GM12892 (cell line): Measurements from ENCODE around the gene PARD3.

Experiments
- DNase-seq: peaks from one replicate; pipeline ENCODE4 v3.0.0; 2011; ENCODE audit not compliant: insufficient read length
- FAIRE-seq: peaks from 2 replicates; lab custom pipeline; 2011; peaks lifted over from hg19 to GRCh38; lab: Jason Lieb, UNC
- POLR2A ChIP-seq: IDR thresholded peaks from 2 replicates; pipeline ENCODE4 v1.6.1; 2011; ENCODE audit warnings: low read depth, low read length, control low read depth
- POLR2AphosphoS5 ChIP-seq: IDR thresholded peaks from 2 replicates; pipeline ENCODE4 v1.6.1; 2011; ENCODE audit warnings: low read depth, low read length, control low read depth
- TAF1 ChIP-seq: IDR thresholded peaks from 2 replicates; pipeline ENCODE4 v1.6.1; 2011; ENCODE audit warnings: low read depth, mild to moderate bottlenecking, control low read depth, low read length, borderline replicate concordance

Gene PARD3

DNA sequence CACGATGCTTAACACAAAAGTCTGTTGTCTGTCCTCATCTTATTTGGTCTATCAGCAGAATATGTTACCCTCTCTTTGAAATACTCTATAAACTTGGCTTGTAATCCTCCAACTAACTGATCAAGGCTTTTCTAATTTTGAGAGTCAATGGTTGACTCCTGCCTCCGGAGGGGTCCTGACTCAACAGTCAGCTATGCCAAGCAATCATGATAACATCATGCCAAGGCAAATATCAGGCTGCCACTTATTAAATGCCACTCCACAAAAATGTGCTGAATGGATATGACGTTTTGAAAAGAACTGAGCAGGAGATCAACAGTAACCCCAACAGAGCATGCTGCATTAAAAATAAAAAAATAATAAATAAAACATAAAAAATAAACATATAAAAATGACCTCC lies 116.1 kb downstream of the PARD3 start:
- no peak for FAIRE-seq
- TF ChIP-seq POLR2AphosphoS5 = no peak
- no peak for TF ChIP-seq POLR2A
- TF ChIP-seq TAF1 = no peak
- no peak for DNase-seq

DNA sequence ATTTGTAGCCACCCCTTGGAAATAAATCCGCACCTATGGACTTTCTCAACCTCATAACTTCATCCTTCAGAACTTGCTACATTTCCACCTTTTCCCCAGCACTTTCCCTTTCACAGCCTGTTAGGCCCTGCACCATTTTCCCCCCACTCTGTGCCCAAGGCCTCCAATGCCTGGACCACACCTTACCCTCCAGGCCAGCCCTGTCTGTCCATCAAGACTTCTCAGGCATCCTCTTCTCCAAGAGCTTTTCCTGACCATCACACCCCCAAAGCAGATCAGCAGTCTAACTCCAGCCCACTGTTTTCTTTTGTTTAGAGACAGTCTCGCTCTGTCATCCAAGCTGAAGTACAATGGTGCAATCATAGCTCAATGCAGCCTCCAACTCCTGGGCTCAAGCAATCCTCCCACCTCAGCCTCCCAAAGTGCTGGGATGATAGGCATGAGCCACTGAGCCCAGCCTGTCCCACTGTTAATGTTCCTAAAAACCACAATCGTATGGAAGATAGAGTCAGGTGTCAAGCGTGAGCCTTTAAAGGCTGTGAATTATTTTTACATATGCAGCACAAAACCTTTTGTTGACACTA lies 116.8 kb downstream of the PARD3 start:
- no peak for DNase-seq
- no peak for FAIRE-seq
- no peak for TF ChIP-seq POLR2AphosphoS5
- no peak for TF ChIP-seq POLR2A
- TF ChIP-seq TAF1 = no peak

DNA sequence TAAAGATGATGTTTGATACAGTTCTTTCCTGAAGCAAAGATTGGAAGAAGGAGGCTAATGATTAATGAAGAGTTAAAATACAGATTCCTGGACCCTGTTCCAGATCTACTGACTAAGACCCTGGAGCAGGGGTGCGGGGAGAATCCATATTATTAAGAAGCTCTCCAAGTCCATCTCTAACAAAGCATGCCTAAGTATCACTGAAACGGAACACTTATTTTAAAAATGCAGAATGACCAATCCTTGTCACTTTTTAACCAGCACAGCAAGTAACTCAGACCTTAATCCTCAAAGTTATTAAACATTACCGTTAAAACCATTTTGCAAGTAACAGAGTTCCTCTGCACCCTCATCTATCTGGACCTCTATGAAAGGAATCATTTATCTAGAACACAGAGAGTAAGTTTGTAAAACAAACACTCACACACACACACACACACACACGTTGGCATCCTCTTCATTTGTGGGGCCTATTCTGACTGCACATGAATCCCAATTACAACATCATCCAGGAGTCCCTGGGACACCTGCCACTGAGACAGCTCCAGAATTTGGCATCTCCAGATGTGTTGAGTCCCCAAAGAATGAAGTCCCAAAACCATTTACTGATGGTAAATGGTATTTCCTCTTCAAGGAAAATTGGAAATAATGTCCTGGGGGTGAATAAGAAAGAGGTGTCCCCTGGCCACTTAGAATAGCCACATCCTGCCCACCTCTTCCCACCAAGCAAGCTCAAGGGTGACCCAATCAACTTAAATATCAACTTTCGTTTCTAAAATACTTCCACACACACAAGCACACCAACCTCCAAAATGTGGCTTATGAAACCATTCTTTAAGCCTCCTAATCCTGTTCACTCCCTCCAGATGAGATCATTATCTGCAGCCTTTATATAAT lies 117.5 kb downstream of the PARD3 start:
- TF ChIP-seq TAF1 (no peak), POLR2A (no peak)
- no peak for DNase-seq
- FAIRE-seq = no peak

DNA sequence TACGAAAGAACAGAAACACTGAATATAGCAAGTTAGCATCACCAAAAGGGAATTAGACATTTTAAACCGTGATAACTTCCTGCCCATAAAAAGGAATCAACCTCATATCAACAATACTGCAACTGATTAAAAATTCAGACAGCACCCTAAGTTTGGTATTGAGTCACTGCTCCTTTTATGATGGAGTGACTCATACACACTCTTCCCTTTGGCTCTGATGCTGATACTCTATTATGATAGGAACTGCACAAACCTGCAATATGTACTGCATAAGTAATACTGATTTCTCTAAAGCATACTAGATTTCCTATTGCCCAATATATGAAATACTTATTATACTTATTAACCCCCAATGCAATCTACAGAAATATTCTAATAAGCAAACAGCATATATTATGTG lies 118.7 kb downstream of the PARD3 start:
- no peak for DNase-seq
- TF ChIP-seq POLR2A (no peak), TAF1 (no peak), POLR2AphosphoS5 (no peak)
- no peak for FAIRE-seq

DNA sequence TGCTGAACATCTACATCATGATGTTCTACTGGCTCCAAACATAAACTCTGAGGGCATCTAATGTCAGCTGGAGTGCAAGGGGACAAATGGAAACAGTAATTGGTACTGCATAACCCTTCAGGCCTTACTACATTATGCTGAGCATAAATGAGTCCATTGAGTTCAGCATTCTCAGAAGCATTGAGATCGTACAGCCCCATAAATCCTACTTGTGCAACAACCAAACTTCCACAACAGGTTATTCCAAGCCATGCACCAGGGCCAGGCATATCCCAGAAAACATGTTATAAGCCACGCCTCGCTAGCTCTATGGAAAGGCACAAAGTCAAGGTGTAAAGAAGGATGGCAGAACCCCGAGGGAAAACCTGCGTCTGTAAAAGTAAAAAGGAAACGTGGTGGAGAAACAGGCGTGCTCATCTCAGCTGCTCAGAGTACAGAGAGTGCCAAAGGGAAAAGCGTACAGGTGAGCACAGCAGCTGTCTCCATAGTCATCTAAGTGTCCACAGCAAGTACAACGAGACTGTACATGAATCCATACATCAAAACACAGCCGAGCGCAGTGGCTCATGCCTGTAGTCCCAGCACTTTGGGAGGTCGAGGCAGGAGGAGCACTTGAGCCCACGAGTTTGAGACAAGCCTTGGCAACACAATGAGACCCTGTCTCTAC lies 124.6 kb downstream of the PARD3 start:
- FAIRE-seq (no peak), DNase-seq (no peak)
- TF ChIP-seq TAF1 (no peak), POLR2AphosphoS5 (no peak), POLR2A (no peak)

DNA sequence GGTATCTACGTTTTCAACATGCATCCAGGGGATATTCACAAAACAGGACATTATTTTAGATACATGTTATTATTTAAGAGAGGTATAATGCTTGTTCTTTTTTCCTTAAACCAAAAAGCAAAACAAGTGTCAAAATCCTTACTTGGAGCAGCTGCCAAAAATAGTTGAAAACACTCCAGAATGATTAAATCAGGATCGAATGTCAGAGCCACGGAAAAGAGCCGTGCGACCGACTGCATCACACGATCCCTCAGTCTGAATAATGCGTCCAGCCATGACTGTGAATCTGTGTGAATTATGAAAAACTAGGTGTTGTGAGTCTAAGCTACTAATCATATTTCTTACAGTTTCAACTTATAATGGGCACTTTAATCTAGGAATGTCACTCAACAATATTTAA lies 126.0 kb downstream of the PARD3 start:
- DNase-seq = no peak
- FAIRE-seq = no peak
- TF ChIP-seq TAF1 = no peak
- TF ChIP-seq POLR2AphosphoS5 = no peak
- TF ChIP-seq POLR2A = no peak

DNA sequence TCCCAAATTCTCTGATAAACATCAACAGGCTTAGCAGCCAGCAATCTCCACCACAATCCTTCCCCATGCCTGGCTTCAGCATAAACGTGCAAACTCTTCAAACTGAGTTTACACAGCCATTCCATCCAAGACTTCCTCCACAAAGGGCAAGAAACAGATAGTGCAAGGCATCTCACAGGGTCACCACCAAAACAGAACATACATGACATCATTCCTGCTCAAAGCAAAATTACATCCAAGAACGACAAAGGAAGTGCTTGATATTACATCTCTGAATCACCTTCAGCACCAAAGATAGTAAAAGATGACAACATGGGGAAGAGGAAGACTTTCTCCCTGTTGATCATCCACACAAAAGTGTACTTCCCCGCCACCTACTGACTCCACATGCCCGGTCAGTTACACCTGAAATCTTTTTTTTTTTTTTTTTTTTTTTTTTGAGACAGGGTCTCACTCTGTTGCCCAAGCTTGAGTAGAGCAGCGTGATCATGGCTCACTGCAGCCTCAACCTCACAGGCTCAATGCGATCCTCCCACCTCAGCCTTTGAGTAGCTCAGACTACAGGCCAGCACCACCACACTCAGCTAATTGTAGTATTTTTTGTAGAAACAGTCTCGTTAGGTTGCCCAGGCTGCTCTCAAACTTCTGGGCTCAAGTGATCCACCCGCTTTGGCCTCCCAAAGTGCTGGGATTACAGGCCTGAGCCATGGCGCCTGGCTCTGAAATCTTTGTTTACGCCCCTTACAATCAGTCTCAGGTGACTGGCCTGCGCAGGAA lies 127.5 kb downstream of the PARD3 start:
- DNase-seq = no peak
- FAIRE-seq = no peak
- TF ChIP-seq POLR2AphosphoS5 = no peak
- no peak for TF ChIP-seq TAF1
- no peak for TF ChIP-seq POLR2A

DNA sequence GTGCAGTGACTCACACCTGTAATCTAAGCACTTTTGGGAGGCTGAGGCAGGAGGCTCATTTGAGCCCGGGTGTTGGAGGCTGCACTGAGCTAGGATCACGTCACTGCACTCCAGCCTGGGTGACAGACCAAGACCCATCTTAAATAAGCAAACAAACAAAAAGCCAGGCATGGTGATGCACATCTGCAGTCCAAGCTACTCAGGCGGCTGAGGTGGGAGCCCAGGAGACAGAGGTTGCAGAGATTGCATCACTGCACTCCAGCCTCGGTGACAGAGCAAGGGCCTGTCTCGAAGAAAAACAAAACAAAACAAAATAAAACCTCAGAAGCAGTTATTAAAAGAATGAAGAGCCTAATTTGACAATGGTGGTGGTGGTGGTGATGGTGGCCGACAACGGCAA lies 132.5 kb downstream of the PARD3 start:
- DNase-seq (no peak), FAIRE-seq (no peak)
- TF ChIP-seq POLR2AphosphoS5 = no peak
- TF ChIP-seq POLR2A = no peak
- TF ChIP-seq TAF1 = no peak

DNA sequence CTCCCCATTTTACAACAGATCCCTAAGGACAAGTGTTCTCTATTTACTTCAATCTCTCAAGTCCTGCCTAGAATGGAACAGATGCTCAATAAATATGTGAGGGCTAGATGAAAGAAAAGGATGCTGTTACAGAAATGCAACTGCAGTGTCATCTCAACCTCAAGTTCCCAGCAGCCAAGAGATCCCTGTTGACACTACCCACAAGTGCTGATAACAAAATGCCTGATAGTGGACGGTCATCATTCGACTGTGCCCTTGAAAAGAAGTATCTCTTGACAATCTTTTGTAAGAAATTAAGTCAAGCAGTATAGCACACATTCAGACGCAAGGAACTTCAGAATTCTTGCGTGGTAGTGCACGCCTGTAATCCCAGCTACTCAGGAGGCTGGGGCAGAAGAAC lies 133.2 kb downstream of the PARD3 start:
- FAIRE-seq = no peak
- TF ChIP-seq POLR2AphosphoS5 (no peak), POLR2A (no peak), TAF1 (no peak)
- no peak for DNase-seq

DNA sequence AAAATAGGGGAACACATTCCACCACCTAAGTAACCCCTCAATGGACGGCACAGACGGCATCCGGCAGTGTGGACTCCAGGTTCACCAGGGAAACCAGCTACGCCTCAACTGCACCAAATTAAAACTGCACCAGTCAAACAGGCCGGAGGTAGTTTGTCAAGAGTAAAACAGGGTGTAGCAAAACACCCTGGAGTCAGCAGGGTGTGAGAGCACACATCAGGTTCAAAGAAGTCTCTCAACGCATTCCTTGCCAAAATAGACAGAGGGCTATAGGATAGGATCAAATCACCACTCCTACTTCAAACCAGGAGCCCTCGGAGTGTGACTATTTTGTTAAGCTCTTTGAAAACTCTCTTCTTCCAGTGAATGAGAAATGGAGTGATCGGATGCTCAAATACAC lies 135.9 kb downstream of the PARD3 start:
- no peak for TF ChIP-seq TAF1
- no peak for TF ChIP-seq POLR2AphosphoS5
- no peak for TF ChIP-seq POLR2A
- FAIRE-seq (no peak), DNase-seq (no peak)

DNA sequence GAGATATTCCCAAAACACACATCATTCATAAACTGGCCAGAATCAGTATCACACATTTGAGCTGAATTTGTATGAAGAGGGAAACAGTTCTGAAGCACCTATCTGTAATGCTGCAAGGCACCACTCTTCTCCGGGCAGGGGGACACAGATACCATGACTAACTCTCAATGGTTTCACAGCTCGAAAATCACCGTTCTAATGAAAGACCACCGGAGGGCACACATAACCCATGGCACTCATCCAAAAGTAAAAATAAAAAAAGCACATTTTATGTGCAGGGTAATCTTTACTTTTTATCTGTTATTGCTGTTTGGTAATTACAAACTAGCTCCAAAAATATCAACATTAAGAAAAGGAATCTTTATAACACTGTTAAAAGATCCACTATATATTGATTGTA lies 137.5 kb downstream of the PARD3 start:
- no peak for FAIRE-seq

More for the DNA sequence above, 137.5 kb downstream of the PARD3 start:
- DNase-seq = no peak
- no peak for TF ChIP-seq POLR2AphosphoS5
- no peak for TF ChIP-seq POLR2A
- no peak for TF ChIP-seq TAF1
